GM21526 (cell line): ENCODE results near the gene SSR1.
"Not testable (repeated sequence)": the region's sequence is repeated elsewhere in the genome, so short reads cannot be mapped to it uniquely, and the experiment has no call there.

Experiments
- ATAC-seq: cut with Tn5 transposase; IDR thresholded peaks from one replicate; pipeline ENCODE4 v1.9.1; 2021; ENCODE audit warnings: moderate library complexity; ENCODE audit not compliant: unreplicated experiment, low FRiP score

SSR1 gene

DNA sequence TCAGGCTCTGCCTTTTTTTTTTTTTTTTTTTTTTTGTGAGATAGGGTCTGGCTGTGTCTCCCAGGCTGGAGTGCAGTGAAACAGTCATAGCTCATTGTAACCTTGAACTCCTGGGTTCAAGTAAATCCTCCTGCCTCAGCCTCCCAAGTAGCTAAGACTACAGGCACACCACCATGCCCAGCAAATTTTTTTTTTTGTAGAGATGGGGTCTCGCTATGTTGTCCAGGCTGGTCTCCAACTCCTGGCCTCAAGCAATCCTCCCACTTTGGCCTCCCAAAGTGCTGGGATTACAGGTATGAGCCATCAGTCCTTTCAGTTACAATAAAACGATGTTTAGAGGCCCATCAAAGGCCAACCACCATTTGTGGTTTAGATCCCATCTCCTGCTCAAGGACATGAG is 6.4 kb upstream of the SSR1 start:
- ATAC-seq, result not testable (repeated sequence)

GRCh38 chr6:7317538-7317937 is 4.5 kb upstream of the SSR1 start:
- ATAC-seq, result no peak

DNA sequence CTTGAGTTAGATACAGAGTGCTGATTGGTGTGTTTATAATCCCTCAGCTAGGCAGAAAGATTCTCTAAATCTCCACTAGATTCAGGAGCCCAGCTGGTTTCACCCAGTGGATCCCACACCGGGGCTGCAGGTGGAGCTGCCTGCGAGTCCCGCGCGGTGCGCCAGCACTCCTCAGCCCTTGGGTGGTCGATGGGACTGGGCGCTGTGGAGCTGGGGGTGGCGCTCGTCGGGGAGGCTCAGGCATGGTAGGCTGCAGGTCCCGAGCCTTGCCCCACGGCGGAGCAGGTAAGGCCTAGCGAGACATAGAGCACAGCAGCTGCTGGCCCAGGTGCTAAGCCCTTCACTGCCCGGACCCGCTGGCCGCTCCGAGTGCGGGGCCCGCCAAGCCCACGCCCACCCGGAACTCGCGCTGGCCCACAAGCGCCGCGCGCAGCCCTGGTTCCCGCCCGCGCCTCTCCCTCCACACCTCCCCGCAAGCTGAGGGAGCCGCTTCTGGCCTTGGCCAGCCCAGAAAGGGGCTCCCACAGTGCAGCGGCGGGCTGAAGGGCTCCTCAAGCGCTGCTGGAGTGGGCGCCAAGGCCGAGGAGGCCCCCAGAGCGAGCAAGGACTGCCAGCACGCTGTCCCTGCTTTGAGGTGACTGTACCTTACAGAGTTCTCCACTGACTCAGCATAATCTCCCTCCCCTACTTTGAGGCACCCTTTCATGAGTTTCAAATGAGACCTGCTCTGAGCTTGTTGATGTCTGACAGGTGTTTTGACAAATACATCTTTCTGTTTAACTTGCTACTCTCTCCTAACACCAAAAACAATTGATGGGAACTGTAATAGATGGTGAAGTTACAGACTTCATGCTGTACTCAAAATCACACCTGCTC is 3.9 kb upstream of the SSR1 start:
- no peak for ATAC-seq

DNA sequence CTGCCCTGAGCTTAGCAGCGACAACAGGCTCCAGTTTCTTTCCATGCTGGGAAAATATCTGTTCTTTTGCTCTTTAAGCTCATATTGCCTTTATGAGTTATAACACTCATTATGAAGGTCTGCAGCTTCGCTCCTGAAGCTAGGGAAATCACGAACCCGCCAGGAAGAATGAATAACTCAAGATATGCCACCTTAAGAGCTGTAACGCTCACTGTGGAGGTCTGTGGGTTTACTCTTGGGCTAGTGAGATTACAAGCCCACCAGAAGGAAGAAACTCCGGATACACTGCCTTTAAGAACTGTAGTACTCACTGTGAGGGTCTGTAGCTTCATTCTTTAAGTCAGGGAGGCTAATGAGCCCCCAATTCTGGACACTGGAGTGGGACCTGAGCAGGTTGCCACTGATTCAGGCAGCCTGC is 3.0 kb upstream of the SSR1 start:
- ATAC-seq, result no peak

- not testable (repeated sequence) for ATAC-seq
Measured at GRCh38 chr6:7315087-7315947, 2.3 kb upstream of the SSR1 start.

DNA sequence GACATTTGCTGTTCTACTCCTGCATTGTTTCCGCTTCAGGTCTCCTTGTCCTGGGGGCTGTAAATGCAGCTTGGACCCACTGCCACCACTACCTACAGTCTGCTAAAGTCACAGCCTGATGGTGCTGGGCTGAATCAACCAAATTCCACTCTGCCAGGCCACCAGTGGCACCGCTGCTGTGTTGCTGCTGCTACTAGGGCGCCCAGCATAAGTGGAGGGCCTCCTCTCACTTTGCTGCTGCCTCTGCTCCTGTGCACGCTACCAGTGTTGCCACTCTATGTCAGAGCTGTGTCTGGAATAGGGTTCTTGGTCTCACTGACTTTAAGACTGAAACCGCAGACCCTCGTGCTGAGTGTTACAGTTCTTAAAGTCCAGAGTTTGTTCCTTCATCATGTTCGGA is 1.4 kb upstream of the SSR1 start:
- no peak for ATAC-seq

DNA sequence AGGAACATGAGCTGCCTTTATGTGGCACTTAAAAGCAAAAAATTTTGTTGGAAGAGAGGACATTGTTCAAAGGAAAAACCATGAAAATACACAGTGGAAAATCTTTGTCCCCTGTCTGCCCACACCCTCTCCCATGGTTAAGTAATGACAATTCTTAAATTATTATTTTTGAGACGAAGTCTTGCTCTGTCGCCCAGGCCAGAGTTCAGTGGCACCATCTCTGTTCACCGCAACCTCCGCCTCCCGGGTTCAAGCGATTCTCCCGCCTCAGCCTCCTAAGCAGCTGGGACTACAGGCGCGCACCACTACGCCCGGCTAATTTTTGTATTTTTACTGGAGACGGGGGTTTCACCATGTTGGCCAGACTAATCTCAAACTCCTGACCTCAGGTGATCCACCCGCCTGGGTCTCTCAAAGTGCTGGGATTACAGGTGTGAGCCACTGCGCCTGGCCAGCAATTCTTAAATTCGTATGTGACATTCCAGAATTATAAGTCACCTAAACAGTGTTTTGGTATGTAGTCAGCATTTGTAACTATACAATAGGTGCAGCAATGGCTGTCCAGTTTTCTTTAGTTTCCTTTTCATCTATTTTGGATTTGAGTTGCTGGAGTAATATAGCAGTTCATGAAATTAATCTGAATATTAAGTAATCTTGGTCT is 636 bp upstream of the SSR1 start:
- ATAC-seq, result no peak

DNA sequence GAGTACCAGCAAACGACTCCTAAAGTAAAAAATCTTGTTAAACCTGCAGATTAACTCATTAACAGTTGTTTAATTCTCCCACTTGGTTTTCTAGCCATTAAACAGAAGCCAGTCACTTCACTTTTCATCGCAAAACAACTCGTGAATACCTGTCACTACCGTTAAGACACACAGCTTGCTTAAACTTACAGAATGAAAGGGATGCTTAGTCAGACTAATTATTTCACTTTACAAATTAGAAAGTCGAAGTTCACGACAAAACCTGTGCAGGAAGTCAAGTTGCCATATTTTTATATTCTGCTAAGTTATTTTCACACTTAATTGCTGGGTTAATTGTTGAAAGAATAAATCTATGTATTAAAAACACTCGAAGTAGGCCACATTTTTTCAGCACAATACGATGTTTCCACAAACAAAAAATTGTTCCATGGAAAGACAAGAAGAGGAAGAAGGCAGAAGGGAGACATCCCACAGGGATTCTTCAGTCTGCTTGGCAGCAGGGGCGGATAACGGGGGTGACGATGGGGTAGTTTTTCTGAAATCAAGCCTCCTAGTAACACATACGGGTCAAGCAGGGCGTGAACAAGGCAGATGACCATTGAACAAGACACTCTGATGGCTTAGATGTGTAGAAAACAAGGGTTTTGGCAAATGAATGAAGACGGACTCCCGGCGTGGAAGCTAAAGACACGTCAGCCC is 933 bp downstream of the SSR1 start:
- no peak for ATAC-seq

DNA sequence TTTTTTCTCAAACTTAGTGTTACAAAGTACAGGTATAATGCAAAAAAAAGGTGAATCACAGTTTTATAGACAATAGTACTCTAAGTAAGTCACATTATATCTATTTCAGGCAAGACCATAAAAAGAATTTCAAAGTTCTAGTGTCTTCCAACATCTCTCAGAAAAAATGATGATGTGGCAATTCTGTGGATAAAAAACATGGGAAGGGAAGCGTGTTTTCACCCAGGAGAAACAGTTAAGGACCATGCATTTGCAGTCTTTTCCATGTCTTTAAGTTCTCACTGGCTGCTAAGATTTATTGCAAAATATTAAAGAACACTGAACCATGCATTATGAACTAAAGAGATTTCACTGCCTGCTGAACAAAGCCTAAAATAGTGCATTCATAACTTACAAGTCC is 1.8 kb downstream of the SSR1 start:
- ATAC-seq, result no peak

GRCh38 chr6:7309050-7309449 is 3.9 kb downstream of the SSR1 start:
- no peak for ATAC-seq

DNA sequence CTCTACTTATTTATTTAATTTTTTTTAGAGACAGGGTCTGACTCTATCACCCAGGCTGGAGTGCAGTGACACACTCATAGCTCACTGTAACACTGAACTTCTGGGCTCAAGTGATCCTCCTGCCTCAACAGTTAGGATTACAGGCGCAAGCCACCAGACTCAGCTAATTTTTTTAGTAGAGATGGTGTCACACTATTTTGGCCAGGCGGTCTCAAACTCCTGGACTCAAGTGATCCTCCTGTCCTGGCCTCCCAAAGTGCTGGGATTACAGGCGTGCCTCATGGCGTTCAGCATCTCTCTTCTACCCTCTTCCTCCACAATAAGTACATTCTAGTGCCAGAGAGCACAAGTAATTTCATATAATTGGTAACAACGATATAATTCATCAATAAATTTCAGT is 5.5 kb downstream of the SSR1 start:
- no peak for ATAC-seq

- ATAC-seq, result no peak
Measured at GRCh38 chr6:7304821-7305220, 8.2 kb downstream of the SSR1 start.

- no peak for ATAC-seq
Measured at GRCh38 chr6:7301702-7302101, 11.3 kb downstream of the SSR1 start.

- ATAC-seq, result no peak
Measured at GRCh38 chr6:7300926-7301325, 12.1 kb downstream of the SSR1 start.

DNA sequence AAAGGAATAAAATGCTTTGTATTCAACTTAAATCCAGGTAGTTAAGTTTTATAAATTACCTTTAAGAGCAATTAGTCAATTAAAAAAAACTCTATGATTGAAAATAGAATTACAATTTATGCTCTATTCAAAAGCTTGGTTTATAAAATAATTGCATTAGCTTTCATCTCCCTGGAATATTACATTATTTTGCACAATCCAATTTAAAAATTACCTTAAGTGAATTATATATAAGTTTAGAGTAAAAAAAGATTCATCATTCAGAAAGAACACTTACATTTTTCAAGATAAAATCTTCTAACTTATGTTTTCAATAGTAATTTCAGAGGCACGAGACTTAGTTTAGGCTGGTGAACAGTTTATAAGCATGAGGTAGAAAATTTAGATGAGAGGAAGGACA is 14.9 kb downstream of the SSR1 start:
- ATAC-seq, result no peak

GRCh38 chr6:7296602-7297001 is 16.4 kb downstream of the SSR1 start:
- ATAC-seq, result no peak

GRCh38 chr6:7295916-7296315 is 17.1 kb downstream of the SSR1 start:
- no peak for ATAC-seq

GRCh38 chr6:7292596-7293255 is 20.3 kb downstream of the SSR1 start:
- ATAC-seq, result no peak

- no peak for ATAC-seq
Measured at GRCh38 chr6:7290079-7290478, 22.9 kb downstream of the SSR1 start.

DNA sequence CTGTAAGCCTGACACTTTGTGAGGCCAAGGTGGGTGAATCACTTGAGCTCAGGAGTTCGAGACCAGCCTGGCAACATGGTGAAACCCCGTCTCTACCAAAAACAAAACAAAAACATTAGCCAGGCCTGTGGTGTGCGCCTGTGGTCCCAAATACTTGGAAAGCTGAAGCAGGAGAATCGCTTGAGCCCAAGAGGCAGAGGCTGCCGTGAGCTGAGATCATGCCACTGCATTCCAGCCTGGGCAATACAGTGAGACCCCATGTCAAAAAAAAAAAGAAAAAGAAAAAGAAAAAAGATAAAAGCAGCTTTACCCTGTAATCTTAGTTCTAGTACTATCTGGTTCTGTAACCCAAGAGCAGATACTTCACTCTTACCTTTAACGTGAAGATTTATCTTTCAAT is 27.6 kb downstream of the SSR1 start:
- ATAC-seq, result no peak
